ENCODE measurements around the gene ZNF322.

The ZNF322 gene

GRCh38 chr6:26613201-26613600 lies 46.3 kb downstream of the ZNF322 start:
- DNase-seq: no peak

GRCh38 chr6:26611599-26611998 lies 47.9 kb downstream of the ZNF322 start:
- DNase-seq: no peak

GRCh38 chr6:26609463-26609862 lies 50.1 kb downstream of the ZNF322 start:
- DNase-seq: no peak

DNA sequence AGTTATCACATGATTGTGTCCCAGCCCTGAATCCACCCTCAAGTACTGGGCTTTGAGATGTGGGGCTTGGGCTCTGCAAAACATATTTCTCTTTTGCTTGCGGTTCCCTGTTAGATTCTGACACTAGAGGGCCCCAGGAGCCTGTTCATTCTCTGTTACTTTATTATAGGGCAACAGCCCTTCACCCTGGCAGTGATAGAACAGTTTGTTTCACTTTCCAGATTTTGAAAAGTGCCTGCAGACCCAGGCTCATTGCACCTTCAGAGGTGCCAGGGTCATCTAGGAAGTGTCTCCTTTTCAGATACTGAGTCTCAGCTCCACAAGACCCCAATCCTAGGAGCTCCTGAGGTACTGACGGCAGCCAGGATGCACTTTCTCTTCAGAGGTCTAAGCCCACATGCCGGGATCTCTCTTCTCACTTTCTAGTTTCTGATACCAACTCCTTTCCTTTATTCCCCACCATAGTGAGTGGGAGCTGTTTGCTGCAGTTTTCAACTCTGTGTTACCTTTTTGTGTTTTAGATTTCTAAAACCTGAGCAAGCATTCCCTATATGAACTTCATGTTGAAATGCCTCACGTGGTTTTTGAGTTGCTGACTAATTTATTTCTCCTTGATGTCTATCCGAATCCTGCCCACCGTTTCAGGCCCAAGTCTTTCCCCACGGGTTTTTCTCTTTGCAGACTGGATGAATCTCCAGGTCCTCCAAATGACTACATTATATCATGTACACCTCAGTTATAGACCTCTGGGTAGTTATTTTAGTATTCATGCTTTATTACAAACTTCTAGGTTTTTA lies 51.9 kb downstream of the ZNF322 start:
- DNase-seq: peak; percentile 69

DNA sequence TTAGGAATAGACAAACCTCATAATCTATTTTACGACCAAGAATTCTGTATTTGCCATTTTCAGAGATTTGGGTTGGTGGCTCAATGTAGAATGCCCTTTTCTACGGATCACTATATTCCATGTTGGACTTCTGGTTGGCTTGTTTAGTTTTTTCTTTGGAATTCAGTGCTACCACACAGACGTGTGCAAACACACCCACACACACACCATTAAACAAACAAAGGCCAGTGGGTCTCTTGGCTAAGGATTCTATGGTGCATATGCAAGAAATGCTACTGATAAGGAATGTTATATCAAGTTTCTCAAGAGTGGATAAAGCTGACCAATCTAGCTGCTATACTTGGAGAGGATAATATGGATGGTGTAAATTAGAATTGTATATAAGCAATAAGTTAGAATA lies 54.7 kb downstream of the ZNF322 start:
- DNase-seq: no peak

DNA sequence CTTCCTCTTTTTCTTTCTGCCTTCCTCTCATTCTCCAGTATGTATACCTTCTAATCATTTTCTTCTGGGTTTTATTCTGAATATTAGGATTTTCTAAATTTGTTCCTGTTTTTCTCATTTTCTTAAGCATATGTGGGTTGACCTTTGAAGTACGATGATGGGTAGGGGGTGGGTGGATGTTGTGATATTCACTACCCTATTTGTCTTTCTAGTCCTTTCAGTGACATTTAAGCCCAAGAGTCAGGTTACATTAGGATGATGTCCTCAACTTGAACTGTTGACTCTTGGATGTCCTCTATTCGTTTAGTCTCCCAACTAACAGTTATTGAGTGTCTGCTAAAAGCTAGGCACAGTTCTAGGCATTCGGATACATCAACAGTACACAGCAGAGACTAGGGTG lies 55.5 kb downstream of the ZNF322 start:
- DNase-seq: no peak

DNA sequence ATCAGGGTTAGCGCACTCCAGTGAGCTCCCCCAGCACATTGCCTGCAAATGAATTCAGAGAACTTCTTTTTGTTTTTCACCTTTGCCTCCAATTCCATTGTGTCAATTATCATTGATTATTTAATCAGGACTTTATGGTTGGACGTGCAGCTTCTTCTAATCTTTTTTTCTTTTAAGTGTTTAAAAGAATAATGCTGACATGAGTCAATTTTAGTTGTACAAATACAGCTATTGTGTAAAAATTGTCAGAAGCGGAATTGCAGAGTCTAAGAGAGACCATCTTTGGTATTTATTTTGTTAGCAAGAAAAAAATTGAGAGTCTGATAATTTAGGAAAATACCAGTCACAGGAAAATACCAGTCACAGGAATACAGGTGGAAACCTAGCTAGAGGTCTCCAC lies 57.3 kb downstream of the ZNF322 start:
- no peak for DNase-seq

- DNase-seq: no peak
Observed at GRCh38 chr6:26600759-26601158, 58.8 kb downstream of the ZNF322 start.

DNA sequence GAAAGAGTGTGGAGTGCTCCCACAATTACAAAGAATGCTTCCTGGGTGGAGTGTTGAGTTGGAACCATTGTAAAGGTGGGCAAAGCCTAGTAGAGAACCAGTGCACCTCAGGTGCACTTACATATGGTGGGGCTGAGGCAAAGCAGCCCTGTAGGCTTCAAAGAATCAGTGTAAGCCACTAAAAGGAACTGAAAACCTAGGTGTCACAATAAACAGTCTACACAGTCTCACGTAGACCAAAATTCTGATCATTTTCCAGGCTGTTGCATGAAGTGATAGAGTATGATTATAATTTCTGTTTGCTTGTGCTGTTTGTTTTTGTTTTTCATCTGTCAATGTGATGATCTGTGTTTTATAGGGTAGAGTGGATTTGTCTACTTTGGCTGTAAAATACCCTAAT lies 60.0 kb downstream of the ZNF322 start:
- no peak for DNase-seq

GRCh38 chr6:26599134-26599533 lies 60.4 kb downstream of the ZNF322 start:
- DNase-seq: no peak

DNA sequence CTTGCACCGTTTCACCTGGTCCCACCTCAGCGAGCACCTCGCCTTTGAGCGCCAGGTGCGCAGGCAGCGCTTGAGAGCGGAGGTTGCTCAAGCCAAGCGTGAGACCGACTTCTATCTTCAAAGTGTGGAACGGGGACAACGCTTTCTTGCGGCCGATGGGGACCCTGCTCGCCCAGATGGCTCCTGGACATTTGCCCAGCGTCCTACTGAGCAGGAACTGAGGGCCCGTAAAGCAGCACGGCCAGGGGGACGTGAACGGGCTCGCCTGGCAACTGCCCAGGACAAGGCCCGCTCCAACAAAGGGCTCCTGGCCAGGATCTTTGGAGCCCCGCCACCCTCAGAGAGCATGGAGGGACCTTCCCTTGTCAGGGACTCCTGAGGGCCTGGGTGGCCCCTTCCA lies 61.3 kb downstream of the ZNF322 start:
- no peak for DNase-seq

DNA sequence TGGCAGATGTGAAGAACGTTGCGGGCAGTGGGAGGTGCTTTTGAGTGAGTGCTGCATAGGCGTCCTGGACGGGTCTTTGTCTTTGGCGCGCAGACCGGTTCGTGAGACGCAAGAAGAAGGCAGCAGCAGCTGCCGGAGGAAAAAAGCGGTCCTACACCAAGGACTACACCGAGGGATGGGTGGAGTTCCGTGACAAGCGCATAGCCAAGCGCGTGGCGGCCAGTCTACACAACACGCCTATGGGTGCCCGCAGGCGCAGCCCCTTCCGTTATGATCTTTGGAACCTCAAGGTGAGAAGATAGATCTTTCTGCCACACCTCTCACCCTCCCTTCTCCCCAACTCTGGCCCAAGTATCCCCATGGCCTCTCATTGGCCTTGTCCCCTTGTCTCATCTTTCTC lies 61.7 kb downstream of the ZNF322 start:
- no peak for DNase-seq

- no peak for DNase-seq
Observed at GRCh38 chr6:26597389-26597766, 62.2 kb downstream of the ZNF322 start.

DNA sequence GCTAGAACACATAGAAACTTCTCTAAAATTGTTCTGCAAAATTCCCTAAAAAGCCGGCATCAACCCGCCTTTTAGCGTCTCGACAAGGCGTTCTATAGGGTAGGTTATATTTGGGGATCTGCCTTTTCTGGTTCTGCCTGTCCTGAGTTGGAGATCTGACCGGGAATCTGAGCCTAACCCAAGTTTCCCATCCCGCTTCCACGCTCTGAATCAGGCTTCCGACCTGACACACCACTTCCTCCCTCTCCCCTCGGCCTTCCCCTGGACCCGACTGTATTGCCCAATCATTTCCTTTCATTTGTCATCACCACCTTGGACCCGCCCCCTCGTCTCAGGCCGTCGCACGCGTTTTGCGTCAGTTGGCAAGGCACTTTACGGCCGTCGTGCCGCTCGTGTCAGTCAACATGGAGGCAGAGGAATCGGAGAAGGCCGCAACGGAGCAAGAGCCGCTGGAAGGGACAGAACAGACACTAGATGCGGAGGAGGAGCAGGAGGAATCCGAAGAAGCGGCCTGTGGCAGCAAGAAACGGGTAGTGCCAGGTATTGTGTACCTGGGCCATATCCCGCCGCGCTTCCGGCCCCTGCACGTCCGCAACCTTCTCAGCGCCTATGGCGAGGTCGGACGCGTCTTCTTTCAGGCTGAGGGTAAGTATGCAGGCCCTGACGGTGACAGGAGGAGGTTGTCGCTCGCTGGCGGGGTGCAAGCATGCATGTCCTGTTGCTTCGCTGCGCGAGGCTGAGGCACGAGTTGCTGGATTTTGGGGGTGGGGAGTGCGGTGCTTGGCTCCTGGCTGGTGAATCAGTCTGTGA lies 62.8 kb downstream of the ZNF322 start, which contains the start of gene ABT1:
ABT1 (plus strand) TSS at position 375 of the 810 bp plus-strand sequence; CDS start at position 405, 30 bp downstream.
- DNase-seq: peak; percentile 96

DNA sequence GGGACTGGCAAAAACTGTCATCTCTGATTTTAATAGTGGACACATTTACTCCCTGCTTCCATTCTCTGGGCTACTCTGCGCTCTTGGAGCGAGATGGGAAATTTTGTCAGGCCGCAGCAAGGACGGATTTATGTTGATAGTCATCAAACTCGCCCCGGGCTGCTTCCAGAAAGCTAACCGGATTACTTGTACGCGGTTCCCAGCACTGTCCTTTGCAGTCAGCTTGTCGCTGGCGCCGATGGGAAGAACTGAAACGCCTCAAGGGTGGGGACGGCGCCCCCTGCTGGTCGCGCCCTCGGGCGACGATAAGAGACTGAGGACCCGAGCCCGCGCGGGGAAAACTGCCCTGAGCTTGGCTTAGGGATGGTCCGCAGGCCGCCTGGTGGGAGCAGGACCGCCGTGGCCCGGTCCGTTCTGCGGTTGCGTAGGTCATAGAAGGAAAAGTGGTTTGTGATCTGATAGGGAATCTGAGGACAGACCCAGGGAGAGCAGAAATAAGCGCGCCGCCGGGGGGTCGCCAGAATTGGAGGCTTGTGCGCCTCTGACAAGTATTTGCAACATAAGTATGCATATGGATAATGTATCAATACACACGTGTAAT lies 63.8 kb downstream of the ZNF322 start:
- DNase-seq: peak; percentile 91

DNA sequence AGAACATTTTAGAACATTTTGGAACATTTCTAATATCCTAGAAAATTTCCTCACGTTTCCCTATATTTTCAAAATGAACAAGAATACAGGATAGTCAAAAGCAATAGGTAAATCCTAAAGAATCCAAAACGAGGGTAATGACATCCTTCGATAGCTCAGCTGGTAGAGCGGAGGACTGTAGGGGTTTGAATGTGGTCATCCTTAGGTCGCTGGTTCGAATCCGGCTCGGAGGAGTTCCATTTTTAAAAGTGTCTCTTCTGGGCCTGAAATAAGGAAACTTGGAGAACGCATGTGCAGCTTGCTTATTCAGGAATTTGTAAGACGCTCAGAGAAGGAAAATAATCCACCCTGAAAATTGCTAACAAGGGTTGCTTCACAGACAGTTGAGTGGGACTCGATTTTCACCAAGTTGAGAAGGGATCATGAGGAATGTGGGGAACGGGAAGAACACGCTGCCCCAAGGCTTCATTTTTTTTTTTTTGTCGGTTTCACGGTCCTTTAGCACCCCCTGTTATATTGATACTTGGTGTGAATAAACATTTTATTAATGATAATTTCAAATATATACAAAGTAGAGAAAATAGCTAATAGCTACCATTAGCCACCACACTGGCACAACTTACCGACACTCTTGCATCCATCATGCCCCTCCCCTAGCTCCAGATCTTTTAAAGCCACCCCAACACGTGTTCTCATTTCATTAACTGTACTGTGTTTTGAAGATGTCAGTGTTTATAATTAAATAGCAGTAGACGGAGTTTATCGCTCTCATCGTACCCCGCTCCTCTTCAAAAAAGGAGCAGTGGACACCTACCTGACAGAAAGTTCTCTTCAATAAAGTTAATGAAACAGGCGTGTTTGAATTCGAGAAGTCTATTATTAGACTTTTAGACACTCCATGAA lies 64.6 kb downstream of the ZNF322 start:
- DNase-seq: no peak

DNA sequence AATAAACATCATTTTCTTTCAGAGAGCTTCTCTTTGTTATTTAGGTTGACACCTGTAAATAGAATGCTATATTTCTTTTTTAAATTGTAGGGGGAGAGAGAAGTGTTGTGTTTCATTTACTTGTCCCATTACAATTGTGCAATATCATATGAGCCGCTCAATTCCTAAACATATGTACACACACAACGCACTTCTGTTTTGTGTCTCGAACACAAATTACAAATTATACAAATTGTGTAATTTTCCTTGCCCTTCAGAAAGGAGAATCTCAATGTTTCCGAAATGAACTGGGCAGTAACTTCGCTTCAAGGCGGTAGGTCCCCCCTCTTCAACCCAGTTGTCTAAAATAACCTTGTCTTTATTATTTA lies 65.4 kb downstream of the ZNF322 start:
- DNase-seq: no peak

GRCh38 chr6:26593278-26594130 lies 66.0 kb downstream of the ZNF322 start:
- DNase-seq: no peak

GRCh38 chr6:26592649-26593048 lies 66.9 kb downstream of the ZNF322 start:
- no peak for DNase-seq

GRCh38 chr6:26588965-26589364 lies 70.6 kb downstream of the ZNF322 start:
- DNase-seq: no peak

Data from CD4-positive, alpha-beta T cell treated with Interleukin-6 for 4 hours (primary cell).